ENCODE measurements around the gene TTC39C.
"Not testable (repeated sequence)": the region's sequence is repeated elsewhere in the genome, so short reads cannot be mapped to it uniquely, and the experiment has no call there.

TTC39C gene

GRCh38 chr18:24136967-24137373 is 122.4 kb downstream of the TTC39C start:
- no peak for DNase-seq (ENCODE audit: low spot score)

DNA sequence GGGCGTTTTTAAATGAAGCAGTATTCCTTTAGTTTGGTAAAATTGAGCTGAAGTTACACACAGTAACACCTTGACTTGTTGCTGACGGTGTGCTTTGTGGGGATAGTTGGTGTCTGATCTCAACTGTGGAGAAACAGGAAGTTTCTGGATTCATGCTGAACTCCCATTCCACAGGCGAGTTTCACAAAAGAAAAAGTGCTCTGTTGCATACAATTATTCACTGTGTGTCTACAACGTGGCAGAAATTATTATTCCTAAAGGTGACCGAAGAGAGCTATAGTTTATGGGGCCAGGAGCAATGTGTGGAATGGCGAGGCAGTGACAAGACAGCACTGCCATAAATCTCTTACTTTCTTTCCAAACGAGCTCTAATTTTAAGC is 123.8 kb downstream of the TTC39C start:
- no peak for DNase-seq (ENCODE audit: low spot score)

- DNase-seq (ENCODE audit: low spot score) = peak; percentile 93
These were observed 124.4 kb downstream of the TTC39C start, which contains the start of gene CABYR for GRCh38 chr18:24138789-24139616. TSS of gene CABYR (plus strand) at chr18:24139062. CDS start at chr18:24143115, 4,053 bp downstream.

DNA sequence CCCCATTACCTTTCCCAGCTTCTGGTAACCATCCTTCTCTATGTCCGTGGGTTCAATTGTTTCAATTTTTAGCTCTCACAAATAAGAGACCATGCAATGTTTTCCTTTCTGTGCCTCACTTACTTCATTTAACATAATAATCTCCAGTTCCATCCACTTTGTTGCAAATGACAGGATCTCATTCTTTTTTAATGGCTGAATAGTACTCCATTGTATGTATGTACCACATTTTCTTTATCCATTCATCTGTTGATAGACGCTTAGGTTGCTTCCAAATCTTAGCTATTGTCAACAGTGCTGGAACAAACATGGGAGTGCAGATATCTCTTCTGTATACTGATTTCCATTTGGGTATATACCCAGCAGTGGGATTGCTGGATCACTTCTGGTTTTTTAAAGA is 126.1 kb downstream of the TTC39C start:
- DNase-seq (ENCODE audit: low spot score) = no peak

DNA sequence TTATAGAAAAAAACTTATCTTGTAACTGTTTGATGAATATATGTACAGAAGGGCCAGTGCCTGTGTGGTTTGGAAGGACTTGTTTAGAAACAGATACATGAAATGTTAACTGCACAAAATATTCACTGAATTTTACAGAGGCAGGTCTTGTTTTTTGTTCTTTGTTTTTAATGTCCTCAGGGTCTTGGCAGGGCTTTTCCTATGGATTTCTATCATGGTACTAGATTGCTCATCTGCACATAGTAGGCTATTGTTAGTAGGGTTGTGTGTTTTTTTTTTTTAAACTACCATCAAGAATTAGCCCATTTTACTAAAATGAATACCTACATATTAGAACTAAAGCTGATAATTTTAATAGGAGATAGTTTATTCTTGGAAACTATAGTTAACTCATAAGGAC is 127.8 kb downstream of the TTC39C start:
- DNase-seq (ENCODE audit: low spot score) = no peak

DNA sequence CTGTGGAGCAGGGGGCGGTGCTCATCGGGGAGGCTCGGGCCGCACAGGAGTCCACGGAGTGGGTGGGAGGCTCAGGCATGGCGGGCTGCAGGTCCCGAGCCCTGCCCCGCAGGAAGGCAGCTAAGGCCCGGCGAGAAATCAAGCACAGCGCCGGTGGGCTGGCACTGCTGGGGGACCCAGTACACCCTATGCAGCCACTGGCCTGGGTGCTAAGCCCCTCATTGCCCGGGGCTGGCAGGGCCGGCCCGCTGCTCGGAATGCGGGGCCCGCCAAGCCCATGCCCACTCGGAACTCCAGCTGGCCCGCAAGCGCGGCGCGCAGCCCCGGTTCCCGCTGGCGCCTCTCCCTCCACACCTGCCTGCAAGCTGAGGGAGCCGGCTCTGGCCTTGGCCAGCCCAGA is 135.0 kb downstream of the TTC39C start:
- not testable (repeated sequence) for DNase-seq (ENCODE audit: low spot score)

- no peak for DNase-seq (ENCODE audit: low spot score)
These were observed 138.8 kb downstream of the TTC39C start for GRCh38 chr18:24153397-24153796.

GRCh38 chr18:24157855-24158254 is 143.3 kb downstream of the TTC39C start:
- no peak for DNase-seq (ENCODE audit: low spot score)

GRCh38 chr18:24160086-24160485 is 145.5 kb downstream of the TTC39C start:
- peak; percentile 20 for DNase-seq (ENCODE audit: low spot score)

GRCh38 chr18:24161304-24161703 is 146.8 kb downstream of the TTC39C start:
- DNase-seq (ENCODE audit: low spot score) = no peak

- DNase-seq (ENCODE audit: low spot score) = no peak
These were observed 153.9 kb downstream of the TTC39C start for GRCh38 chr18:24168496-24168895.

DNA sequence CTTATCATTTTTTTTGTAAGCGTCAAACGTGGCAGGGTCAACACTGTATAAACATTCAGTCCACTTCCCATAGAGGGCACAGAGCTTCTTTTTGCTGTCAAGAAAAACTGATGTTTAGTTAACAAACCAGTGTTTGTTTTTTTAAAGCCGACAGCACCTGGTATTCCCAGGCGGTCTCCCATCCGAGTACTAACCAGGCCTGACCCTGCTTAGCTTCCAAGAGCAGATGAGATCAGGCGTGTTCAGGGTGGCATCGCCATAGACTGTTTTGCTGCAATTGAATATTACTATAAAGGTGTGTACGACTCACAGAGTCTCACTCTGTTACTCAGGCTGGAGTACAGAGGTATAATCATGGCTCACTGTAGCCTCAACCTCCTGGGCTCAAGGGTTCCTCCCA is 155.8 kb downstream of the TTC39C start:
- no peak for DNase-seq (ENCODE audit: low spot score)

DNA sequence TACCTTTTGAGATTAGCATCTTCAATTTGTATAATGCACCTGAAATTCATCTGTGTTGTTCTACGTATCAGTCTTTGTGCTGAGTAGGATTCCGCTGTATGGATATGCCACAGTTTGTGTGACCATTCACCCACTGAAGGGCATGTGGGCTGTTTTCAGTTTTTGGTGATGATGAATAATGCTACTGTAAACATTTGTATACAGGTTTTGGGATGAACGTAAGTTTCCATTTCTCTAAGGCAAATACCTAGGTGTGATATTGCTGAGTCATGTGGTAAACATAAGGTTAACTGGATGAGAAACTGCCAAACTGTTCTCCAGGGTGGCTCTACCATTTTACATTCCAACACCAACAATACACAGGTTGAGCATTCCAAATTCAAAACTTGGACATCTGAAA is 159.4 kb downstream of the TTC39C start:
- no peak for DNase-seq (ENCODE audit: low spot score)

DNA sequence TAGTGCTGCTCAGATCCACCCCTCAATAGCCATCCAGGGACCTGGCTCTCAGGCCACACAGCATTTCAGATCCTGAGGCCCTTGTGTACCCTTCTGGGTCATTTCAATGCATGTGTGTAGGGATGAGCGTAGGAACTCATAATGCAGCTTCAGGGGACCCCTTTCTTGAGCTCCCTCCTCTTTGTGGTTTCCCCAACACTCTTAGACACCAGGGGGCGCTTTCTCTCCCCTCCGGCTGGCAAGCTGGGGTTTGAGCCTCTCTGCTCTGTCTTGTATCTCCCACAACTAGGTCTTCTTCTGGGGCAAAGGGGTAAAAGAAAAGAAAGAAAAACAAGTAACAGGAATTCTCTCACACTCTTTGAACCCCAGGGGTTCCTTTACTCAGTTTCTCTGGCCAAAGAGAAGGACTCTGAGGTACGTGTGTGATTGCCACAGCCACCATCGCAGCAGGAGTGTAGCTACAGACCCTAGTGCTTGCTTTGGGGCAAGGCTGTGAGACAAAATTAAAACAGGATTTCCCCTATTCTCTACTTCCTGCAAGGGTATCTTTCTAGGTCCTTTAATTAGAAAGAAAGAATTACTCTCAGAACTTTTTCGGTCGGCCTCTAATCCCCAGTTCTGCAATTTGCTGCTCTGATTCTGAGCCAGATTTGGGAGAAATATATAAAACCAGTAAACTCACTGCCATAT is 162.3 kb downstream of the TTC39C start:
- peak; percentile 52 for DNase-seq (ENCODE audit: low spot score)

GRCh38 chr18:24177499-24178133 is 163.1 kb downstream of the TTC39C start:
- no peak for DNase-seq (ENCODE audit: low spot score)

DNA sequence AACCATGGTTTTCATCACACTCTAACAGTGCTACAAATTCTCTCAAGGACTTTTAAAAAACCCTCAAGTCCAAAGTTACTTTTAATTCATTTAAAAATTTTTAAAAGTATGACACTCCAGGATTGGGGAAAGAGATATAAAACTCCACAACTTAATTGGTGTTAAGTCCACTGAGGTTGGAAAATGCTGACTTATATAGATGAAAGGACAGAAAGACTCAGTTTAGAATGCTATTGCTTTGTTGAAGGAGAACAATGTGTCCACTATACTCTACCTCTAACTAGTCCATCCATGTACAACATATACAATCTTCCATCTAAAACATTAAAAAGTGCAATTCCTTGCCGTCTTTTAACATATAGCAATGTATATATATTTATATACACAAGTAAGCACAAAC is 165.5 kb downstream of the TTC39C start:
- DNase-seq (ENCODE audit: low spot score) = no peak

DNA sequence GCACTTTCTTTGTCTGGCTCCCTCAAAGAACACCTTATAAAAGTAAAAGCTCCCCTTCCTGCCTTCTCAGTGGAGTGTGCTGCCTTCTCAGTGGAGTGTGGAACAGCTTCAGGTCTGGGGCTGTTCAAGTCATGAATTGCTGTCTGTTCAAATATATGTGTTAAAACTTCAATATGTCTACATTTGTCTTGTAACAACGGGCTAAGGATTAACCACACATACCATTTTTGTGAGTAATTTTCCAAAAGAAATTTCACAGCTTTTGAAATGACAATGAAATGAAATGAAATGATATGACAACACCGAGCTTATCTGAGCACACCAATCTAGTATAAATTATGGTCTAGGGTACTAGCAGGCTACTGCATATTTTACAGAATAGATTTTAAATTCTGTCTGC is 167.3 kb downstream of the TTC39C start:
- peak; percentile 18 for DNase-seq (ENCODE audit: low spot score)
